ENCODE data around the gene RGS17. TPM values are rescaled to one million over a fixed set of nuclear protein-coding genes. Genes with fewer than 3 reads are reported as not detected.

The RGS17 gene
- total and polyA plus RNA-seq, 2 of the 13 experiments (the other 11 are each of a cell fraction or from before 2014, with no cell fraction given): 0.04 TPM; not detected in 1

- TF ChIP-seq, protein P1, sequence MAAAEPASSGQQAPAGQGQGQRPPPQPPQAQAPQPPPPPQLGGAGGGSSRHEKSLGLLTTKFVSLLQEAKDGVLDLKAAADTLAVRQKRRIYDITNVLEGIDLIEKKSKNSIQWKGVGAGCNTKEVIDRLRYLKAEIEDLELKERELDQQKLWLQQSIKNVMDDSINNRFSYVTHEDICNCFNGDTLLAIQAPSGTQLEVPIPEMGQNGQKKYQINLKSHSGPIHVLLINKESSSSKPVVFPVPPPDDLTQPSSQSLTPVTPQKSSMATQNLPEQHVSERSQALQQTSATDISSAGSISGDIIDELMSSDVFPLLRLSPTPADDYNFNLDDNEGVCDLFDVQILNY (CRISPR knock-in tag; conservative IDR thresholded peaks at IDR 0.05): peak; percentile 94
- TF ChIP-seq ZNF614 (CRISPR knock-in tag; IDR thresholded peaks at IDR 0.05; ENCODE audit: borderline replicate concordance): peak; percentile 65; the same call in 1 of the 2 replicates
- TF ChIP-seq, protein P2, sequence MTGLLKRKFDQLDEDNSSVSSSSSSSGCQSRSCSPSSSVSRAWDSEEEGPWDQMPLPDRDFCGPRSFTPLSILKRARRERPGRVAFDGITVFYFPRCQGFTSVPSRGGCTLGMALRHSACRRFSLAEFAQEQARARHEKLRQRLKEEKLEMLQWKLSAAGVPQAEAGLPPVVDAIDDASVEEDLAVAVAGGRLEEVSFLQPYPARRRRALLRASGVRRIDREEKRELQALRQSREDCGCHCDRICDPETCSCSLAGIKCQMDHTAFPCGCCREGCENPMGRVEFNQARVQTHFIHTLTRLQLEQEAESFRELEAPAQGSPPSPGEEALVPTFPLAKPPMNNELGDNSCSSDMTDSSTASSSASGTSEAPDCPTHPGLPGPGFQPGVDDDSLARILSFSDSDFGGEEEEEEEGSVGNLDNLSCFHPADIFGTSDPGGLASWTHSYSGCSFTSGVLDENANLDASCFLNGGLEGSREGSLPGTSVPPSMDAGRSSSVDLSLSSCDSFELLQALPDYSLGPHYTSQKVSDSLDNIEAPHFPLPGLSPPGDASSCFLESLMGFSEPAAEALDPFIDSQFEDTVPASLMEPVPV (CRISPR knock-in tag; IDR thresholded peaks at IDR 0.05): peak; percentile 68
- TF ChIP-seq ZNF44 (CRISPR knock-in tag; IDR thresholded peaks at IDR 0.05): 0 out of 2 replicates have a peak, but pooled peaks have one; percentile 68
- no peak for TF ChIP-seq ZNF616 (CRISPR knock-in tag; IDR thresholded peaks at IDR 0.05; ENCODE audit: low read depth)
- TF ChIP-seq STAG1 (CRISPR knock-in tag; IDR thresholded peaks at IDR 0.05): no peak
- TF ChIP-seq, protein P3, sequence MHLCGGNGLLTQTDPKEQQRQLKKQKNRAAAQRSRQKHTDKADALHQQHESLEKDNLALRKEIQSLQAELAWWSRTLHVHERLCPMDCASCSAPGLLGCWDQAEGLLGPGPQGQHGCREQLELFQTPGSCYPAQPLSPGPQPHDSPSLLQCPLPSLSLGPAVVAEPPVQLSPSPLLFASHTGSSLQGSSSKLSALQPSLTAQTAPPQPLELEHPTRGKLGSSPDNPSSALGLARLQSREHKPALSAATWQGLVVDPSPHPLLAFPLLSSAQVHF (CRISPR knock-in tag; IDR thresholded peaks at IDR 0.05): peak; percentile 55; the same call in 1 of the 2 replicates
- TF ChIP-seq SIN3B (IDR thresholded peaks at IDR 0.05; ENCODE audit: low read length): peak; percentile 99
- TF ChIP-seq, protein P4, sequence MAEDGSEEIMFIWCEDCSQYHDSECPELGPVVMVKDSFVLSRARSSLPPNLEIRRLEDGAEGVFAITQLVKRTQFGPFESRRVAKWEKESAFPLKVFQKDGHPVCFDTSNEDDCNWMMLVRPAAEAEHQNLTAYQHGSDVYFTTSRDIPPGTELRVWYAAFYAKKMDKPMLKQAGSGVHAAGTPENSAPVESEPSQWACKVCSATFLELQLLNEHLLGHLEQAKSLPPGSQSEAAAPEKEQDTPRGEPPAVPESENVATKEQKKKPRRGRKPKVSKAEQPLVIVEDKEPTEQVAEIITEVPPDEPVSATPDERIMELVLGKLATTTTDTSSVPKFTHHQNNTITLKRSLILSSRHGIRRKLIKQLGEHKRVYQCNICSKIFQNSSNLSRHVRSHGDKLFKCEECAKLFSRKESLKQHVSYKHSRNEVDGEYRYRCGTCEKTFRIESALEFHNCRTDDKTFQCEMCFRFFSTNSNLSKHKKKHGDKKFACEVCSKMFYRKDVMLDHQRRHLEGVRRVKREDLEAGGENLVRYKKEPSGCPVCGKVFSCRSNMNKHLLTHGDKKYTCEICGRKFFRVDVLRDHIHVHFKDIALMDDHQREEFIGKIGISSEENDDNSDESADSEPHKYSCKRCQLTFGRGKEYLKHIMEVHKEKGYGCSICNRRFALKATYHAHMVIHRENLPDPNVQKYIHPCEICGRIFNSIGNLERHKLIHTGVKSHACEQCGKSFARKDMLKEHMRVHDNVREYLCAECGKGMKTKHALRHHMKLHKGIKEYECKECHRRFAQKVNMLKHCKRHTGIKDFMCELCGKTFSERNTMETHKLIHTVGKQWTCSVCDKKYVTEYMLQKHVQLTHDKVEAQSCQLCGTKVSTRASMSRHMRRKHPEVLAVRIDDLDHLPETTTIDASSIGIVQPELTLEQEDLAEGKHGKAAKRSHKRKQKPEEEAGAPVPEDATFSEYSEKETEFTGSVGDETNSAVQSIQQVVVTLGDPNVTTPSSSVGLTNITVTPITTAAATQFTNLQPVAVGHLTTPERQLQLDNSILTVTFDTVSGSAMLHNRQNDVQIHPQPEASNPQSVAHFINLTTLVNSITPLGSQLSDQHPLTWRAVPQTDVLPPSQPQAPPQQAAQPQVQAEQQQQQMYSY (CRISPR knock-in tag; IDR thresholded peaks at IDR 0.05): peak; percentile 75
- TF ChIP-seq CENPX (CRISPR knock-in tag; IDR thresholded peaks at IDR 0.05): no peak
- TF ChIP-seq UBTF (CRISPR knock-in tag; IDR thresholded peaks at IDR 0.05): peak; percentile 43; the same call in 1 of the 2 replicates
- no peak for TF ChIP-seq DBP (CRISPR knock-in tag; IDR thresholded peaks at IDR 0.05; ENCODE audit: not compliant biosample characterization)
- TF ChIP-seq CBX5 (CRISPR knock-in tag; IDR thresholded peaks at IDR 0.05; ENCODE audit: borderline replicate concordance): peak; percentile 41; the same call in 1 of the 2 replicates
- TF ChIP-seq, protein P5, sequence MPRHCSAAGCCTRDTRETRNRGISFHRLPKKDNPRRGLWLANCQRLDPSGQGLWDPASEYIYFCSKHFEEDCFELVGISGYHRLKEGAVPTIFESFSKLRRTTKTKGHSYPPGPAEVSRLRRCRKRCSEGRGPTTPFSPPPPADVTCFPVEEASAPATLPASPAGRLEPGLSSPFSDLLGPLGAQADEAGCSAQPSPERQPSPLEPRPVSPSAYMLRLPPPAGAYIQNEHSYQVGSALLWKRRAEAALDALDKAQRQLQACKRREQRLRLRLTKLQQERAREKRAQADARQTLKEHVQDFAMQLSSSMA (CRISPR knock-in tag; IDR thresholded peaks at IDR 0.05): peak; percentile 35
- TF ChIP-seq ZNF451 (CRISPR knock-in tag; IDR thresholded peaks at IDR 0.05): peak; percentile 34; the same call in 1 of the 2 replicates
- no peak for TF ChIP-seq RBM22 (optimal IDR thresholded peaks at IDR 0.05; ENCODE audit: low read length)
- peak; percentile 62 for TF ChIP-seq ZNF430 (CRISPR knock-in tag; IDR thresholded peaks at IDR 0.05)
These were observed 148.0 kb downstream of the RGS17 start, which contains the start of gene FBXO5 (continued) for GRCh38 chr6:152982904-152983636.
